Mesendoderm (in vitro differentiated cells): ENCODE results near the gene TSHZ3.

Source experiments
- DNase-seq: peaks from one replicate; pipeline ENCODE4 v3.0.0; 2013
- H2AK5ac ChIP-seq: 2 replicates; pipeline ENCODE4 v1.6.1; 2013; ENCODE audit warnings: low read length, inconsistent platforms
- H2BK120ac ChIP-seq: 2 replicates; pipeline ENCODE4 v1.6.1; 2013; ENCODE audit warnings: low read depth, mild to moderate bottlenecking, low read length, moderate library complexity, mixed read lengths
- H2BK15ac ChIP-seq: replicated peaks from 2 replicates; pipeline ENCODE4 v1.6.1; 2013; ENCODE audit warnings: low read depth, mild to moderate bottlenecking, moderate library complexity
- H2BK5ac ChIP-seq: 2 replicates; pipeline ENCODE4 v1.6.1; 2013; ENCODE audit warnings: low read length, inconsistent platforms
- H3K18ac ChIP-seq: 2 replicates; pipeline ENCODE4 v1.6.1; 2013; ENCODE audit warnings: mild to moderate bottlenecking, low read length, mixed read lengths
- H3K23ac ChIP-seq: one replicate; pipeline ENCODE4 v1.6.1; 2013; ENCODE audit warnings: low read length
- H3K27ac ChIP-seq: 2 replicates; pipeline ENCODE4 v1.5.1; 2013; ENCODE audit warnings: low read depth, mild to moderate bottlenecking, inconsistent platforms, low read length, moderate library complexity
- H3K27me3 ChIP-seq: 2 replicates; pipeline ENCODE4 v1.6.1; 2013; ENCODE audit warnings: low read length, control low read depth, mild to moderate bottlenecking, inconsistent platforms; ENCODE audit not compliant: insufficient read depth, poor library complexity
- H3K36me3 ChIP-seq: 2 replicates; pipeline ENCODE4 v1.6.1; 2013; ENCODE audit warnings: low read length, inconsistent platforms; ENCODE audit not compliant: control insufficient read depth, insufficient read depth
- H3K4ac ChIP-seq: one replicate; pipeline ENCODE4 v1.6.1; 2013; ENCODE audit warnings: low read depth, mild to moderate bottlenecking, low read length, moderate library complexity
- H3K4me1 ChIP-seq: 2 replicates; pipeline ENCODE4 v1.6.1; 2013; ENCODE audit warnings: low read depth, low read length, inconsistent platforms; ENCODE audit not compliant: control insufficient read depth
- H3K4me2 ChIP-seq: 2 replicates; pipeline ENCODE4 v1.6.1; 2013; ENCODE audit warnings: low read length
- H3K4me3 ChIP-seq: 2 replicates; pipeline ENCODE4 v1.5.1; 2013; ENCODE audit warnings: mild to moderate bottlenecking, low read length
- H3K56ac ChIP-seq: one replicate; pipeline ENCODE4 v1.6.1; 2013; ENCODE audit warnings: low read length
- H3K79me1 ChIP-seq: 2 replicates; pipeline ENCODE4 v1.6.1; 2013; ENCODE audit warnings: low read length, inconsistent platforms
- H3K79me2 ChIP-seq: 2 replicates; pipeline ENCODE4 v1.6.1; 2013; ENCODE audit warnings: mild to moderate bottlenecking, low read length; ENCODE audit not compliant: control insufficient read depth, insufficient read depth
- H3K9ac ChIP-seq: 2 replicates; pipeline ENCODE4 v1.6.1; 2013; ENCODE audit warnings: low read length, inconsistent platforms
- H4K5ac ChIP-seq: one replicate; pipeline ENCODE4 v1.6.1; 2013; ENCODE audit warnings: low read length
- H4K8ac ChIP-seq: one replicate; pipeline ENCODE4 v1.6.1; 2013; ENCODE audit warnings: low read depth, mild to moderate bottlenecking, control low read depth, low read length, moderate library complexity
- WGBS: extraction: QIAGEN DNeasy Blood & Tissue Kit; methylation state at CpG from one replicate; pipeline ENCODE4 v1.1.7; 2013; ENCODE audit warnings: low lambda C conversion rate, missing lambda C conversion rate; ENCODE audit not compliant: insufficient coverage; ENCODE audit errors: extremely low coverage; 5-methylcytosine and 5-hydroxymethylcytosine counted together

The TSHZ3 gene

GRCh38 chr19:31283701-31284100 is 65.5 kb downstream of the TSHZ3 start:
- no peak overlapping the region for H4K5ac ChIP-seq
- H3K4me2 ChIP-seq = no peak overlapping the region
- H2BK15ac ChIP-seq = no peak overlapping the region
- H3K36me3 ChIP-seq = no peaks in the 10 kb centered on the region
- no peak overlapping the region for H2BK120ac ChIP-seq
- peaks cover 2% of the 10 kb centered on the region for H3K79me2 ChIP-seq
- H3K4me1 ChIP-seq = no peaks in the 10 kb centered on the region
- H3K4ac ChIP-seq = no peak overlapping the region
- H3K18ac ChIP-seq = no peak overlapping the region
- no peak overlapping the region for H2BK5ac ChIP-seq
- WGBS = no CpG with 5 or more reads among the region's 8 CpGs
- no peak overlapping the region for H3K56ac ChIP-seq
- H3K27me3 ChIP-seq = no peaks in the 10 kb centered on the region
- H2AK5ac ChIP-seq = no peak overlapping the region
- H3K79me1 ChIP-seq = peaks cover 3% of the 10 kb centered on the region
- no peak overlapping the region for H3K9ac ChIP-seq
- H4K8ac ChIP-seq = no peak overlapping the region
- DNase-seq = no peak
- no peak overlapping the region for H3K23ac ChIP-seq
- no peak overlapping the region for H3K4me3 ChIP-seq
- H3K27ac ChIP-seq = no peak overlapping the region

- Histone ChIP-seq H3K27ac (no peak overlapping the region), H2BK15ac (no peak overlapping the region), H3K4me3 (no peak overlapping the region)
These were observed 66.9 kb downstream of the TSHZ3 start for GRCh38 chr19:31282346-31282745.

GRCh38 chr19:31280287-31281006 is 68.8 kb downstream of the TSHZ3 start:
- peaks cover 2% of the 10 kb centered on the region for H3K79me2 ChIP-seq
- H3K23ac ChIP-seq = no peak overlapping the region
- no peaks in the 10 kb centered on the region for H3K36me3 ChIP-seq
- DNase-seq = no peak
- no peak overlapping the region for H3K4me3 ChIP-seq
- no peak overlapping the region for H2BK15ac ChIP-seq
- no peak overlapping the region for H4K5ac ChIP-seq
- H3K4me1 ChIP-seq = no peaks in the 10 kb centered on the region
- no peak overlapping the region for H3K18ac ChIP-seq
- H3K4ac ChIP-seq = no peak overlapping the region
- no peak overlapping the region for H2BK120ac ChIP-seq
- no peak overlapping the region for H3K4me2 ChIP-seq
- no peak overlapping the region for H4K8ac ChIP-seq
- no CpG with 5 or more reads among the region's 11 CpGs for WGBS
- no peak overlapping the region for H2BK5ac ChIP-seq
- no peak overlapping the region for H3K9ac ChIP-seq
- no peak overlapping the region for H3K56ac ChIP-seq
- H2AK5ac ChIP-seq = no peak overlapping the region
- H3K27me3 ChIP-seq = no peaks in the 10 kb centered on the region
- no peak overlapping the region for H3K27ac ChIP-seq
- peaks cover 2% of the 10 kb centered on the region for H3K79me1 ChIP-seq

More at GRCh38 chr19:31282346-31282745, 66.9 kb downstream of the TSHZ3 start:
- WGBS = no CpG with 5 or more reads among the region's 4 CpGs
- H3K23ac ChIP-seq = no peak overlapping the region
- H3K18ac ChIP-seq = no peak overlapping the region
- no peak overlapping the region for H3K4ac ChIP-seq
- peaks cover 2% of the 10 kb centered on the region for H3K79me2 ChIP-seq
- no peak overlapping the region for H3K56ac ChIP-seq
- H4K5ac ChIP-seq = no peak overlapping the region
- peaks cover 3% of the 10 kb centered on the region for H3K79me1 ChIP-seq
- DNase-seq = no peak
- H4K8ac ChIP-seq = no peak overlapping the region
- no peak overlapping the region for H3K9ac ChIP-seq
- no peaks in the 10 kb centered on the region for H3K27me3 ChIP-seq
- no peak overlapping the region for H2BK120ac ChIP-seq
- H2BK5ac ChIP-seq = no peak overlapping the region
- no peaks in the 10 kb centered on the region for H3K4me1 ChIP-seq
- no peak overlapping the region for H2AK5ac ChIP-seq
- H3K36me3 ChIP-seq = no peaks in the 10 kb centered on the region
- H3K4me2 ChIP-seq = no peak overlapping the region

GRCh38 chr19:31279436-31279765 is 69.8 kb downstream of the TSHZ3 start:
- WGBS = no CpG with 5 or more reads among the region's 16 CpGs
- no peak overlapping the region for H2BK15ac ChIP-seq

GRCh38 chr19:31278555-31279435 is 70.4 kb downstream of the TSHZ3 start:
- no peak overlapping the region for H3K9ac ChIP-seq
- H3K18ac ChIP-seq = no peak overlapping the region
- H3K23ac ChIP-seq = no peak overlapping the region
- H3K79me2 ChIP-seq = no peaks in the 10 kb centered on the region
- no peak overlapping the region for H4K8ac ChIP-seq
- DNase-seq = no peak
- no peak overlapping the region for H3K27ac ChIP-seq
- no peak overlapping the region for H2BK15ac ChIP-seq
- no peak overlapping the region for H3K56ac ChIP-seq
- H3K4me3 ChIP-seq = no peak overlapping the region
- H3K27me3 ChIP-seq = no peaks in the 10 kb centered on the region
- H3K4me1 ChIP-seq = no peaks in the 10 kb centered on the region
- H3K4me2 ChIP-seq = no peak overlapping the region
- no peak overlapping the region for H4K5ac ChIP-seq
- H3K36me3 ChIP-seq = no peaks in the 10 kb centered on the region
- no CpG with 5 or more reads among the region's 37 CpGs for whole genome bisulfite sequencing
- H2BK120ac ChIP-seq = no peak overlapping the region
- H2AK5ac ChIP-seq = no peak overlapping the region
- H3K4ac ChIP-seq = no peak overlapping the region
- peaks cover 2% of the 10 kb centered on the region for H3K79me1 ChIP-seq
- H2BK5ac ChIP-seq = no peak overlapping the region

More at GRCh38 chr19:31279436-31279765, 69.8 kb downstream of the TSHZ3 start:
- Histone ChIP-seq H3K27me3 (no peaks in the 10 kb centered on the region), H4K8ac (no peak overlapping the region), H3K4me2 (no peak overlapping the region), H3K4me1 (no peaks in the 10 kb centered on the region), H3K23ac (no peak overlapping the region), H3K79me1 (peaks cover 2% of the 10 kb centered on the region), H3K9ac (no peak overlapping the region), H3K4ac (no peak overlapping the region), H3K36me3 (no peaks in the 10 kb centered on the region), H4K5ac (no peak overlapping the region), H2BK120ac (no peak overlapping the region), H3K4me3 (no peak overlapping the region), H3K56ac (no peak overlapping the region), H2BK5ac (no peak overlapping the region), H2AK5ac (no peak overlapping the region), H3K27ac (no peak overlapping the region), H3K18ac (no peak overlapping the region), H3K79me2 (no peaks in the 10 kb centered on the region)
- DNase-seq = no peak
